NCI-H510A (cell line): Measurements from ENCODE around the gene KLRG1.

Experiments
- DNase-seq: peaks from one replicate; lab custom pipeline; 2025; lab: John Stamatoyannopoulos, UW

Gene KLRG1

DNA sequence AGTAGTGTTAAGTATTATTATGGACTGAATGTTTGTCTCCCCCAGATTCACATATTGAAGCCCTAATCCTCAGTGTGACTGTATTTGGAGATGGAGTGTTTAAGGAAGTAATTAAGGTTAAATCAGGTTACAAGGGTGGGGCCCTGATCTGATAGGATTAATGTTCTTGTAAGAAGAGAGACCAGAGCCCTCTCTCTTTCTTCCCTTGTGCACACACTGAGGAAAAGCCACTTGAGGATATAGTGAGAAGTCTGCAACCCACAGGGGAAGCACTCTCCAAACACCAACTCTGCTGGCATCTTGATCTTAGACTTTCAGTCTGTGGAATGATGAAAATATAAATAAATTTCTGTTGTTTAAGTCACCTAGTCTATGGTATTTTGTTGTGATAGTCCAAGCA lies 2.2 kb upstream of the KLRG1 start:
- no peak for DNase-seq

DNA sequence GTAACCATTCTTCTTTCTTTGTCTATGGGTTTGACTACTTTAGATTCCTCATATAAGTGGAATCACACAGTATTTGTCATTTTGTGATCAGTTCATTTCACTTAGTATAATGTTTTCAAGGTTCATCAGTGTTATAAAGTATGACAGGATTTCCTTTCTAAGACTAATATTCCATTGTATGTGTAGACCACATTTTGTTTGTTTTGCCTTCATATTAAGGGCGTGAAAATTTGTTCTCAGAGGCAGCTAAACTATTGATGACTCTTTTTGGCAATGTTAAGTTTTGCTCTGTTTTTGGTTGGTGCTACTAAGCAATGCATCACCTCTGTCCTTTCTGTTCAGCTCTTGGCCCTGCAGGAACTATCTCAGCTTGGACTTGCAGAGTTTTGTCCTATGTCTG lies 1.7 kb upstream of the KLRG1 start:
- no peak for DNase-seq

DNA sequence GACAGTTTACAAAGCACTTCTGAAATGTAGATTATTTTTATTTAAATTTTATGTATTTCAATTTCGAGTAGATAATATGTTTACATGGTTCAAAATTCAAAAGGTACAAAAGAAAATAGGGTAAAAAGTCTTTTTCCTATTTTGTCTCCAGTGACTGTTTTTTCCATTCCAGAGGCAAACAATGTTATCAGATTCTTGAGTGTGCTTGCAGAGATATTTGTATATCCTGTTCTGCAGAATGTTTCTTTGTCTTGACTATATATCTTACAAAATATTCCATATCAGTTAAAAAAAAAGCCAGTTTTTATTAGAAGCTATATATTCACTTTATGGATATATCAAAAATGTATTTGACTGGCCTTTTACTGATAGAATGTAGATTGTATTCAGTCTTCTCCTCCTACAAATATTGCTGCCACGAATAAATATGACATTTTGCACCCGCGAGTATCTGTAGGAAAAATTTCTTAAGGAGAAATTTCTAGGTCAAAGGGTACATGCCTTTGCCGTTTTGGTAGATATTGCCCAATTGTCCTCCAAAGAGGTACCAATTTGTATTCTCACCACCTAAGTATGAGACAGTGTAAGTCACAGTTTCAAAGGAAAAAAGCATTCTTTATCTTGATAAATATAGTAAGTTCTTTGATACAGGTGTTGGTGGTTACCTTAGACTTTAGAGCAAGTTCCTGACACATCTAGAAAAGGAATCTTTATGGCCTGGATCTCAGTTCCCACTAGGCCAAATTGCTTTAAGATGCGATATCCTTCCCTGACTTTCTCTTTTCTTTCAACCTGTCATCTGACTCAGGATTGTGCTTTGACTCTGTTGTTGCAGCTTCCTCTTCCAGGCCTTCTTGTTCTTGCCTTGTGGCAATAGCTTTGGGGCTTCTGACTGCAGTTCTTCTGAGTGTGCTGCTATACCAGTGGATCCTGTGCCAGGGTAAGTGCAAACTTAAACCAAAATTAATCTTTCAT lies 2.3 kb downstream of the KLRG1 start:
- no peak for DNase-seq

DNA sequence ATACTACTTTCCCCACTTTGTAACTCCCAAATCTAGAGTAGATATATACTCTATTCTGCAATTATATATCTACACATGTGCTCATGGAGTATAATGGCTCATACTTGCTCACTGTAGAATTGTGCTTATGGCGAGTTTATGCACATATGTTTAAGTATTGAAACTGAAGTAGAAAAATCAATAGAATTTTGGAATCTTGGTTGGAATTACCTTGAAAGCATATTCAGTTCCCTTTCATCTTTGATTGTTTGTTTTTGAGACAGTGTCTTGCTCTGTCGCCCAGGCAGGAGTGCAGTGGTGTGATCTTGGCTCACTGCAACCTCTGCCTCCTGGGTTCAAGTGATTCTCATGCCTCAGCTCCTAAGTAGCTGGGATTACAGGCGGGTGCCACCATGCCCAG lies 4.5 kb downstream of the KLRG1 start:
- no peak for DNase-seq

GRCh38 chr12:8995021-8995775 lies 5.9 kb downstream of the KLRG1 start:
- DNase-seq = no peak

DNA sequence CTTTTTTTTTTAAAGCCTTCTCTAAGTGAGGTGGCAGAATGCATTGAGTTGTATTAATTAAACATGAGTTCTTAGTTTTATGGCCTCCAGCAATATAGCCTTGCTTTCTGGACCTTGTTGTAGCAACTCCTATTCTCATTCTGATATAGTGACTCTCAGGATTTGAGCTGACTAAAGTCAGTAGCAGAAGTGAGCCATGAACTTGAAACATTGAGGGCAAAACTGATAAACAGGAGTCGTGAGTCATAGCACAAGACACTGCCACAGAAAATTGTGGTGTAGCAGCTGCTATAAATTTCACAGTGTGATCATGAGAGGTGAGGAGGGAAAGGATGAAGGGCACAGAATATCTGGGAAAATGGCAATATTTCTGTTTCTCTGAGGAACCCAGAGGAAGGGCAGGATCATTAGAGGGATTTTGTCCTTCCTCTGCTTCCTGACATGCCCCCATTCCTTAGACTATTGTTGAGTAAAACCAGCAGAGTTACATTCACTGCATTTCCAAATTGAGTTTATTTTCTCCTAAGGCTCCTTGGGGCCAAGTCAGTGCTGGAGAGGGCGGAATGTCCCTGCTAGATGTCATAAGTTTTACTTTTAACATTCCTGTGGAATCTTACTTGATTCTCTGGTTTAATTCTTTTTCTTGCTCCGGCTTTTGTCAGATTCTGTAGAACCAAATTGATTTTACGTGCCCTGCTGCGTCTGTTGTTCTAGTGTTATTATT lies 7.5 kb downstream of the KLRG1 start:
- no peak for DNase-seq

GRCh38 chr12:9001233-9001632 lies 11.9 kb downstream of the KLRG1 start:
- no peak for DNase-seq

- no peak for DNase-seq
Observed at GRCh38 chr12:9002335-9002734, 13.0 kb downstream of the KLRG1 start.

DNA sequence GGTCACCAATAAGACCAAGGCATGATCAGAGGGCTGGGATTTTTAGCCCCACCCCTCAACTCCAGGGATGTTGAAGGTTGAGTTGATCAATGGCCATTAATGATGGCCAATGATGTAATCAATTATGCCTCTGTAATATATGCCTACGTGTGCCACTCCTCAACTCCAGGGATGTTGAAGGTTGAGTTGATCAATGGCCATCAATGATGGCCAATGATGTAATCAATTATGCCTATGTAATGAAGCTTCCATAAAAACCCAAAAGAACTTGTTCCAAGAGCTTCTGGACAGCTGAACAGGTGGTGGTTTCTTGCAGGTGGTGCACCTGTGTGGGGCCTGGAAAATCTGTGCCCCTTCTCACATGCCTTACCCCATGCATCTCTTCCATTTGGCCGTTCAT lies 33.2 kb downstream of the KLRG1 start:
- DNase-seq = no peak

- no peak for DNase-seq
Observed at GRCh38 chr12:9024512-9024911, 35.2 kb downstream of the KLRG1 start.

GRCh38 chr12:9027161-9028059 lies 38.1 kb downstream of the KLRG1 start:
- DNase-seq = no peak

- no peak for DNase-seq
Observed at GRCh38 chr12:9030776-9031175, 41.4 kb downstream of the KLRG1 start.

DNA sequence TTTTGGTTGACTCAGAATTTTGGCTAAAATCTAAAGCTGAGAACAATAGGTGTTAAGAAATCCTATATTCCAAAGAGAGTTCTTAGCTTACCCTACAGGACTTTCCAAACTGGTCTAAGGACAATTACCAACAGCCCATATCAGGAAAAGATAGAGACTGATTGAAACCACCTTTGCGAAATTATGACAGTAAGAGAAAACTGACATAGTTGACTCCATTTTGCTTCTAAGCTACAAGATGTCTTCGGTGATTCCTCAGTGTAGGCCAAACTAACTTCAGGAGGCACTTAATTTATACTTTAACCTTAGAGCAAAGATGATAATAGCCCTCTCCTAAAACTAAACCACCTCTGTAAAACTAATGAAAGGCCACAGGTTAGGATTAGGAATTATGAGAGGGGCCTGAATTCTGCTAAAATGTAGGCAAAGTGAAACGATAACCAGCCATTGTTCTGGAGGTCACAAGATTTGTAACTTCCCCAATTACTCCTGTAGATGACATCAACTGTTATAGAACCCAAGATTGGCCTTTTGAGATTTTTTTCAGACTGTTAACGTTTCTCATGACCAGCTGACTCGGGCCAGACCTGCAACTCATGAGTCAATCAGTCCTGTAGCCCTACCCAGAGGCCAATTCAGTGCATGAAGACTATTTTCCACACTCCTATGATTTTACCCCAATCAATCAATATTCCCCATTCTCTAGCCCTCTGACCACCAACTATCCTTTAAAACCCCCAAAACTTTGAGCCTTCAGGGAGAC lies 43.0 kb downstream of the KLRG1 start:
- DNase-seq = no peak

DNA sequence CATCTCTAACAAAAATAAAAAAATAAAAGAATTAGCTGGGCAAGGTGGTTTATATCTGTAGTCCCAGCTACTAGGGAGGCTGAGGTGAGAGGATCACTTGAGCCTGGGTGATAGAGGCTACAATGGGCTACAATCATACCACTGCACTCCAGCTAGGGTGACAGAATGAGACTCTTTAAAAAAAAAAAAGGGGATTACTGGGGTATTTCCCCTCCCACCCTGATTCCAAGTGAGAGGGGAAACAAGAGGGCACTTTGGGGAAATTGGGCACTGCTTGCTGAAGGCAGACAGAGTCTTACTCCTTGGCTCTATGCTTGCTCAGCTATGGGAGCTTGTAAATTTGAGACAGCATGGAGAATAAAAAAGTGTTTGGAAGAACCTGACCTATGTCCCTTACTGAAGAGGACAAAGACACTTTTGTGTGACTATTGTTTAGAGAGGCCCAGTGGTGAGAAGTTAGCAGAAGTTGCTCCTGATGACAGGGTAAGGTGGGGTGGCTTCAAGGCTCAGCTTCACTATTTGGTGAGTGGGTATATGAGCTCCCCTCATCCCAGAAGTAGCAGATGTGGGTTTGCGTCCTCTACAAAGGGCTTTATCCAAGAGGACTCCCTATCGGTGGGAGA lies 44.0 kb downstream of the KLRG1 start:
- no peak for DNase-seq

DNA sequence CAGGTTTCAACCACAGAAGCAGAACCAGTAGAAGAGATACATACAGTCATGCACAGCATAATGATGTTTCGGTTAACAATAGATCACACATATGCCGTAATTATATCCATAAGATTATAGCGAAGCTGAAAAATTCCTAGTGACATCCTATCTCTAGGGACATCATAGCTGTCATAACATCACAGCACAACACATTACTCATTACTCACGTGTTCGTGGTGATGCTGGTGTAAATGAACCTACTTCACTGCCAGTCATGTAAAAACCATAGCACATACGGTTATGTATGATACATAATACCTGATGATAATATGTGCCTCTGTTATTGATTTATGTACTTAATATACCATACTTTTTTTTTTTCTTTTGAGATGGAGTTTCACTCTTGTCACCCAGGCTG lies 44.7 kb downstream of the KLRG1 start:
- no peak for DNase-seq

GRCh38 chr12:9036227-9036626 lies 46.9 kb downstream of the KLRG1 start:
- DNase-seq = no peak

- DNase-seq = no peak
Observed at GRCh38 chr12:9037431-9037830, 48.1 kb downstream of the KLRG1 start.

- DNase-seq = no peak
Observed at GRCh38 chr12:9039397-9039977, 50.1 kb downstream of the KLRG1 start.

GRCh38 chr12:9040484-9041186 lies 51.3 kb downstream of the KLRG1 start:
- DNase-seq = no peak
